Left lung (tissue), 14 donors: ENCODE data around the gene ACTBL2. TPM values are rescaled to one million over a fixed set of nuclear protein-coding genes. Genes with fewer than 3 reads are reported as not detected.
"Not testable (repeated sequence)": the region's sequence is repeated elsewhere in the genome, so short reads cannot be mapped to it uniquely, and the experiment has no call there.

Source experiments
- ATAC-seq: fragments of 200-7000 bp; cut with Tn5 transposase; one replicate; pipeline ENCODE4 v1.9.1; 2020; ENCODE audit warnings: moderate library complexity
- DNase-seq, 4 donors: peaks; one replicate each; pipeline ENCODE4 v3.0.0-alpha.2; 2013 to 2020
- H3K27ac ChIP-seq, 2 donors: fragments of 200-600 bp; sonication (generic) in 1 of 2; one replicate each; pipeline versions ENCODE4 v1.5.0 to v1.8.0; 2020 to 2021
- H3K27me3 ChIP-seq, 2 donors: fragments of 200-600 bp; sonication (generic) in 1 of 2; one replicate each; pipeline versions ENCODE4 v1.5.0 to v1.8.0; 2020 to 2021
- H3K36me3 ChIP-seq, 2 donors: fragments of 200-600 bp; sonication (generic) in 1 of 2; one replicate each; pipeline versions ENCODE4 v1.5.0 to v1.8.0; 2020 to 2021
- H3K4me1 ChIP-seq, 2 donors: fragments of 200-600 bp; one replicate each; pipeline ENCODE4 v1.8.0; 2021
- H3K4me3 ChIP-seq, 2 donors: fragments of 200-600 bp; sonication (generic) in 1 of 2; one replicate each; pipeline versions ENCODE4 v1.5.0 to v1.8.0; 2020 to 2021; ENCODE audit warnings: mild to moderate bottlenecking in 1 of 2
- H3K9me3 ChIP-seq, 2 donors: fragments of 200-600 bp; sonication (generic) in 1 of 2; one replicate each; pipeline versions ENCODE4 v1.5.0 to v1.8.0; 2020 to 2021
- CTCF ChIP-seq, 2 donors: fragments of 200-600 bp; sonication (generic) in 1 of 2; IDR thresholded peaks; one replicate each; pipeline versions ENCODE4 v1.5.0 to v1.8.0; 2021; ENCODE audit warnings: antibody characterized with exemption in 2 of 2
- intact Hi-C, 2 donors: fragments of 100-400 bp; cut with DNase I; formaldehyde crosslinking; loops; one replicate each; pipeline versions ENCODE4 v1.11.2 to v1.14.2; 2022
- long read RNA-seq, 12 donors: library from polyadenylated mRNA in 2 of 12; unstranded in 2 of 12; transcript quantifications; one replicate each; pipeline ENCODE4 v2.0.0 and lab custom pipeline, GENCODE V29; 2019 to 2026
- polyA plus RNA-seq, 6 donors: library from polyadenylated mRNA; unstranded; fragments of 120-200 nt; gene quantifications; one replicate each; pipeline ENCODE4 v1.2.1, GENCODE V29; 2013; ENCODE audit not compliant: insufficient read length in 6 of 6
- total RNA-seq, 2 donors: library from RNA; stranded (reverse); fragmentation: NEBNext Ultra II Directional; extraction: Animal tissue kit (Norgen Biotek cat#: 25700); gene quantifications; one replicate each; pipeline ENCODE4 v1.2.1, GENCODE V29; 2021
- donor health status: DM: no; HTN: yes; CAD: no.
- donor health status: DM: no; HTN: no; CAD: no.

The ACTBL2 gene
- total RNA-seq: under 1 TPM; 0.16 to 0.29 TPM
- polyA plus RNA-seq: not detected
- long read RNA-seq, donor 1, partial matches to known transcripts: 0 of 1 reads
- long read RNA-seq, donor 1, other reads (novel, unspliced or antisense): 0 of 1 reads
- long read RNA-seq, donor 2: 0 reads
- long read RNA-seq, donor 3: 0 reads
- long read RNA-seq, donor 4: 0 reads
- long read RNA-seq, donor 5: 0 reads
- long read RNA-seq, donor 6: 0 reads
- long read RNA-seq, donor 7: 0 reads
- long read RNA-seq, donor 8: 0 reads
- long read RNA-seq, donor 9: 0 reads
- long read RNA-seq, donor 10: 0 reads
- long read RNA-seq, donor 11: 0 reads
- long read RNA-seq, donor 12: 0 reads

- Histone ChIP-seq H3K4me3 (no peak within 1 kb of the TSS), H3K4me1 (no peaks in the 10 kb centered on the region), H3K27me3 (no peaks in the 10 kb centered on the region), H3K9me3 (no peaks in the 10 kb centered on the region), H3K36me3 (no peaks in the 10 kb centered on the region), H3K27ac (no peak within 1 kb of the TSS)
- no peak for TF ChIP-seq CTCF (IDR thresholded peaks at IDR 0.05)
- intact Hi-C loops: no loop called here
- DNase-seq (no peak), ATAC-seq (peak; percentile 16)
Observed at GRCh38 chr5:57482671-57483106, at the start of gene ACTBL2. ACTBL2 (minus strand) TSS chr5:57482811; CDS start chr5:57482707, 104 bp downstream.

GRCh38 chr5:57531333-57531732 lies 48.7 kb upstream of the ACTBL2 start:
- Histone ChIP-seq H3K4me1 (no peaks in the 10 kb centered on the region), H3K9me3 (no peaks in the 10 kb centered on the region), H3K36me3 (no peaks in the 10 kb centered on the region), H3K27ac (no peak overlapping the region), H3K27me3 (no peaks in the 10 kb centered on the region), H3K4me3 (no peak overlapping the region)
- TF ChIP-seq CTCF (IDR thresholded peaks at IDR 0.05): no peak
- DNase-seq (no peak), ATAC-seq (no peak)
- intact Hi-C loops: no loop called here

DNA sequence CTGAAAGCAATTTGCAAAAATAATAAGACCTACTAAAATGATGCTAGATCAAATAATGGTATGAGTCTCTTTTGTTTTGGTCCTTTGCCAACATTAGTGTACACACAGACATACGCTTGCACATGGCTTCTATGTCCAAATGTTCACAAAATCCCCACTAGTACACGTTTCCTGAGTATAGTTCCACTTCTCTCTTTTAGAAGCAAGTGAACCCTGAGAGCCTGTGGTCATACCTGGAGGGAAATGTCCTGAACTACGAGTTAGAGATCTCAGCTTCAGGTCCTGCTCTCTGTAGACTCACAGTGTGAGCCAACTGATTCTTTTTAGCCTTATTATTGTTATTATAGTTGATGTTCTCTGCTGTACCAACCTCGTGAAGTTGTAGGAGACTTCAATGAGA lies 47.3 kb upstream of the ACTBL2 start:
- H3K36me3 ChIP-seq: no peaks in the 10 kb centered on the region
- H3K27ac ChIP-seq: no peak overlapping the region
- no peak for TF ChIP-seq CTCF (IDR thresholded peaks at IDR 0.05)
- no peaks in the 10 kb centered on the region for H3K9me3 ChIP-seq
- no peaks in the 10 kb centered on the region for H3K4me1 ChIP-seq
- H3K4me3 ChIP-seq: no peak overlapping the region
- H3K27me3 ChIP-seq: no peaks in the 10 kb centered on the region
- DNase-seq (no peak), ATAC-seq (no peak)
- intact Hi-C loops: no loop called here

- H3K9me3 ChIP-seq: no peaks in the 10 kb centered on the region
- H3K4me3 ChIP-seq: no peak overlapping the region
- H3K27me3 ChIP-seq: no peaks in the 10 kb centered on the region
- ATAC-seq (no peak), DNase-seq (no peak)
- no peak for TF ChIP-seq CTCF (IDR thresholded peaks at IDR 0.05)
- intact Hi-C loops: no loop called here
- no peak overlapping the region for H3K27ac ChIP-seq
- no peaks in the 10 kb centered on the region for H3K4me1 ChIP-seq
- H3K36me3 ChIP-seq: no peaks in the 10 kb centered on the region
Observed at GRCh38 chr5:57527870-57528269, 45.3 kb upstream of the ACTBL2 start.

DNA sequence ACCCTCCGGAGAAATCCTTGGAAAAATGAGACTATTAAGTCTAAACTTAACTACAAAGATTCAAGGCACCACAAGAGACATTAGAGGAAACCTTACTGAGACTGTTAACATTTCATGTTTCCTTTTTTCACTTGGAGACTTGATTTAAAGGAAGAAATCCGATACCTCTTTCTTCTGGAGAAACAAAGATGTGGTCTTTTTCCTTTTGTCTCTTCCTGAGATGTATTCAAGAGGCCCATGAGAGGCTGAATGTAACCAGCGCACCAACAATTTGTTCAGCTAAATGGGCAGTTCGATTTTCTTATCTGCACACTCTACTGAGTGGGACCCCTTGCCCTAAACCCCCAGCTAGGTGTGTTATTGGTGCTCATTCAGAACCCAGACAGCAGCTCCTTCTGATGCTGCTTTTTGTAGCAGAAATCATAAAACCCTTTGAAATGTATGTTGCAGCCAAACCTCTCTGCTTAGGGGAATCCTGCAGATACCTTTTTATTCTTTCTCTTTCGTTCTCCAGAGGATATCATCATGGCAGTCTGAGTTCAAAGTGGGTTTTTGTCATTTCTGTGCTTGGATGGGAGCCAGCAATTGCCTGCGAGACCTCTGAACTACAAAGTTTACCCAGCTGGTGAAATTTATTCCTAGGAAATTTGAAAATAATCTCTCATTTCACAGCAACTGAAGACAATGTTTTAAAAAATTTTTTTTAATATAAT lies 41.9 kb upstream of the ACTBL2 start:
- no peak overlapping the region for H3K4me3 ChIP-seq
- no peak for TF ChIP-seq CTCF (IDR thresholded peaks at IDR 0.05)
- intact Hi-C loops: no loop called here
- no peaks in the 10 kb centered on the region for H3K36me3 ChIP-seq
- no peak overlapping the region for H3K27ac ChIP-seq
- no peak for ATAC-seq
- no peak for DNase-seq
- peaks cover 0 to 13% of the 10 kb centered on the region in 2 donors for H3K9me3 ChIP-seq
- no peaks in the 10 kb centered on the region for H3K27me3 ChIP-seq
- H3K4me1 ChIP-seq: no peaks in the 10 kb centered on the region

- peaks cover 0 to 16% of the 10 kb centered on the region in 2 donors for H3K9me3 ChIP-seq
- H3K4me3 ChIP-seq, DNase-seq, H3K27me3 ChIP-seq, H3K36me3 ChIP-seq, intact Hi-C loops, H3K4me1 ChIP-seq, H3K27ac ChIP-seq, ATAC-seq: not testable (repeated sequence)
Observed at GRCh38 chr5:57522477-57522876, 39.9 kb upstream of the ACTBL2 start.

DNA sequence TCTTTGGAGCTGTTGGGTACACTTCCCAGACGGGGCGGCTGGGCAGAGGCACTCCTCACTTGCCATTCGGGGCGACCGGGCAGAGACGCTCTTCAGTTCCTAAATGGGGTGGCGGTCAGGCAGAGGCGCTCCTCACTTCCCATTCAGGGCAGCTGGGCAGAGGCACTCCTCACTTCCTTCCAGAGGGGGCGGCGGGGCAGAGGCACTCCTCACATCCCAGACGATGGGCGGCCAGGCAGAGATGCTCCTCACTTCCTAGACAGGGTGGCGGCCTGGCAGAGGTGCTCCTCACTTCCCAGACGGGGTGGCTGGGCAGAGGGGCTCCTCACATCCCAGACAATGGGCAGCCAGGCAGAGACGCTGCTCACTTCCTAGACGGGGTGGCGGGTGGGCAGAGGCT lies 35.8 kb upstream of the ACTBL2 start:
- DNase-seq: peak in 1 of 4 donors; percentile 70
- ATAC-seq, H3K4me1 ChIP-seq, H3K27ac ChIP-seq, H3K4me3 ChIP-seq, H3K27me3 ChIP-seq, intact Hi-C loops, H3K36me3 ChIP-seq: not testable (repeated sequence)
- peaks cover 0 to 16% of the 10 kb centered on the region in 2 donors for H3K9me3 ChIP-seq
